Measurements from ENCODE around the gene R3HDM2. TPM values are rescaled to one million over a fixed set of nuclear protein-coding genes. Genes with fewer than 3 reads are reported as not detected.
A peak's percentile ranks its signal among the peaks of the same experiment; 100 is the strongest.
"Not testable (repeated sequence)": the region's sequence is repeated elsewhere in the genome, so short reads cannot be mapped to it uniquely, and the experiment has no call there.

Gene R3HDM2
- total RNA-seq, 4 donors from 2014 or later, result 43.4 to 97.6 (median 65.1) TPM

DNA sequence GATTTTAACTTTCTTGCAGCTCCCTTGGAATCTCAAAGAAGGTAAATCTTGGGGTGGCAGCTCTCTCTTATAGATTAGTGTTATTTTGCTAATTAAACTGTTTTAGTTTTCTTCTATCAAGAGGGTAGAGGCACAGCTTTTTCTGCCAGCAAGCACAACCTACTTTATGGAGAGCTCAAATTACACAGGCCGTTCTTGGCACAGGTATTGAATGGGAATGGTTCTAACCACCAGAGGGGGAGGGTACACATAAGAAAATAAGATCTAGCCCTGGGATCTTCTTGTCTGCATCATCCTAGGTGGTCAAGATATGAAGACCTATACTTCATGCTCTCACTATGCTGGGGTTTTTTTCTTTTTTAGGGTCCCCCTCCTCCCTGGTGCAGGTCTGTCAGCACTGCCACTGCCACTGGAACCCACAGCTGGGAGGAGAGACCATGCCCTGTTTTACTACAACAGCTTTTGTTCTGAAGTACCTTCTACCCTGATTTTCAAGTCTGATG is 131.3 kb downstream of the R3HDM2 start:
- Histone ChIP-seq H3K9me3 (no peaks in the 10 kb centered on the region), H3K27ac (no peak overlapping the region), H3K4me3 (no peak overlapping the region), H3K27me3 (no peaks in the 10 kb centered on the region), H3K4me1 (no peaks in the 10 kb centered on the region), H3K36me3 (peaks cover 73% of the 10 kb centered on the region)
- no peak for TF ChIP-seq POLR2A (IDR thresholded peaks at IDR 0.05)
- TF ChIP-seq POLR2AphosphoS5 (IDR thresholded peaks at IDR 0.05), result no peak
- no peak for TF ChIP-seq EP300 (IDR thresholded peaks at IDR 0.05)
- TF ChIP-seq, protein P1, sequence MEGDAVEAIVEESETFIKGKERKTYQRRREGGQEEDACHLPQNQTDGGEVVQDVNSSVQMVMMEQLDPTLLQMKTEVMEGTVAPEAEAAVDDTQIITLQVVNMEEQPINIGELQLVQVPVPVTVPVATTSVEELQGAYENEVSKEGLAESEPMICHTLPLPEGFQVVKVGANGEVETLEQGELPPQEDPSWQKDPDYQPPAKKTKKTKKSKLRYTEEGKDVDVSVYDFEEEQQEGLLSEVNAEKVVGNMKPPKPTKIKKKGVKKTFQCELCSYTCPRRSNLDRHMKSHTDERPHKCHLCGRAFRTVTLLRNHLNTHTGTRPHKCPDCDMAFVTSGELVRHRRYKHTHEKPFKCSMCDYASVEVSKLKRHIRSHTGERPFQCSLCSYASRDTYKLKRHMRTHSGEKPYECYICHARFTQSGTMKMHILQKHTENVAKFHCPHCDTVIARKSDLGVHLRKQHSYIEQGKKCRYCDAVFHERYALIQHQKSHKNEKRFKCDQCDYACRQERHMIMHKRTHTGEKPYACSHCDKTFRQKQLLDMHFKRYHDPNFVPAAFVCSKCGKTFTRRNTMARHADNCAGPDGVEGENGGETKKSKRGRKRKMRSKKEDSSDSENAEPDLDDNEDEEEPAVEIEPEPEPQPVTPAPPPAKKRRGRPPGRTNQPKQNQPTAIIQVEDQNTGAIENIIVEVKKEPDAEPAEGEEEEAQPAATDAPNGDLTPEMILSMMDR (IDR thresholded peaks at IDR 0.05), result no peak
- 61% methylated on average over 1 of the region's 1 CpG for WGBS
- no peak for DNase-seq (ENCODE audit: low spot score in 2 of 2)

DNA sequence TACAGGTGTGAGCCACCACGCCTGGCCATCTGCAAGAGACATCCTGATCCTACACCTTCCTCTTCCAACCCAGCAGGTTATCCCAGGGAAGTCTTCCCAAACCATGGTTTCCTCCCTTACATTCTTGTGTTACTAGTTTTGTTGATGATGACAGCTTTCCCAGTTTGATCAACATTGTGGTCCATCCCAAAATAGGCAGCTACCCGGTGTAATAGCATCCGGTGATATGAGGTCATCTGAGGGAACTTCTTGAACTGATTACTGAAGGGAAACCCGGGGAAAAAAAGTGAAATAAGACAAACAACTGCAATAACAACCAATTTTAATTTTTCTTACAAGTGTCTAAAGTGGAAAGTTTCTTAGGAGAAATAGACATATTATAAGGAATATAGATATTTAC is 134.6 kb downstream of the R3HDM2 start:
- no peaks in the 10 kb centered on the region for H3K4me1 ChIP-seq
- peaks cover 86% of the 10 kb centered on the region for H3K36me3 ChIP-seq
- no peaks in the 10 kb centered on the region for H3K9me3 ChIP-seq
- 82% methylated on average over 4 of the region's 4 CpGs for WGBS
- TF ChIP-seq, protein P1 (IDR thresholded peaks at IDR 0.05), result no peak
- TF ChIP-seq EP300 (IDR thresholded peaks at IDR 0.05) (no peak), POLR2A (IDR thresholded peaks at IDR 0.05) (no peak), POLR2AphosphoS5 (IDR thresholded peaks at IDR 0.05) (no peak)
- no peak for DNase-seq (ENCODE audit: low spot score in 2 of 2)
- no peak overlapping the region for H3K4me3 ChIP-seq
- no peak overlapping the region for H3K27ac ChIP-seq
- no peaks in the 10 kb centered on the region for H3K27me3 ChIP-seq

DNA sequence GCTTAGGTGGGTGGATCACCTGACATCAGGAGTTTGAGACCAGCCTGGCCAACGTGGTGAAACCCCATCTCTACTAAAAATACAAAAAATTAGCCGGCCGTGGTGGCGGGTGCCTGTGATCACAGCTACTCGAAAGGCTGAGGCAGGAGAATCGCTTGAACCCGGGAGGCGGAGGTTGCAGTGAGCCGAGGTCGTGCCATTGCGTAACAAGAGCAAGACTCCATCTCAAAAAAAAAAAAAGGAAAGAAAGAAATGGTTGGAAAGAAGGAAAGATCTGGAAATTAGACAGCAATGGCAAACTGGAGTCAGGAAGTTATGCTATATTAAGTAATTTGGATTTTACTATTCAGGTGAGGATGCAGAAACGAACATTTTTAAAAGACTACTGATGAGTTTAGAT is 148.8 kb downstream of the R3HDM2 start:
- not testable (repeated sequence) for H3K4me1 ChIP-seq; H3K27ac ChIP-seq; H3K9me3 ChIP-seq; H3K4me3 ChIP-seq; H3K27me3 ChIP-seq; DNase-seq (ENCODE audit: low spot score in 2 of 2)
- WGBS, result 91% methylated on average over 12 of the region's 12 CpGs
- H3K36me3 ChIP-seq, result peaks cover 82% of the 10 kb centered on the region

DNA sequence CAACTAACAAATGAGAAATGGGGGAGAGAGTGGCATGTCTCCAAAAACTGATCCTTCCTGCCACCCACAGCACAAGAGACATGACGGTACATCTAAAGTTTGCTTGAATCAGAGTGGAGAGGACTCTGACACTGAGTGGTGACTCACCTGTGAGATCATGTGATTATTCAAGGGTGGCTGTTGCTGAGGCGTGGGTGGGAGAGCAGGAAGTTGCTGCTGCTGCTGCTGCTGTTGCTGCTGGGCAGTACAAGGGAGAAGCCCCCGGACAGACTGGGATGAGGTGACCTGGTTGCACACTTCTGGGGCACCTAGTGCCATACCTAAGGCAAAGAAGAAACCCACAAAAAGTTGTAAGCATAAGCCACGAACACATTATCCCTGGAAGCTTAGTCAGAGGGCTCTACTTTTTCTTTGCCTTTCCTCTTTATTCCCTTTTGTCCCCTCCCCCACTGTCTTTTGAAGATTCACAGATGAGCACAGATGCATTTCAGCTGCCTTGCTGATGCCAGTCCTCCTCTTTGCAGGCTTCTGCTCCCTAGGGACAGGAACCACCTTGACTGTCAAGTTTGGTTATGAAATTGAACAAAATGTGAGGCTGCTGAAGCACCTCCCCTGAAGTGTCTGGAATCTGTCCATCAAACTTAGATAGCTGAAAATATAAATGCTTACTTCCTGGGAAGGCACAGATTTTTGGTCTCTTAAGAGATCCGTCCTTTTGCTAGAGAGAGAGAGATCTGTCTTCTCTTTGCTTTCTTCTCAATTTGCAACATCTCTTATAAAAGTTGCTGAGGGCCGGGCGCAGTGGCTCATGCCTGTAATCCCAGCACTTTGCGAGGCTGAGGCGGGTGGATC is 150.4 kb downstream of the R3HDM2 start:
- H3K36me3 ChIP-seq, result peaks cover 82% of the 10 kb centered on the region
- H3K4me1 ChIP-seq, result peaks cover 5% of the 10 kb centered on the region
- TF ChIP-seq, protein P1 (IDR thresholded peaks at IDR 0.05), result no peak
- TF ChIP-seq POLR2AphosphoS5 (IDR thresholded peaks at IDR 0.05) (no peak), EP300 (IDR thresholded peaks at IDR 0.05) (no peak), POLR2A (IDR thresholded peaks at IDR 0.05) (no peak)
- peak overlapping the region; percentile 25 for H3K27ac ChIP-seq
- WGBS, result 63% methylated on average over 9 of the region's 9 CpGs
- H3K9me3 ChIP-seq, result no peaks in the 10 kb centered on the region
- H3K4me3 ChIP-seq, result no peak overlapping the region
- no peak for DNase-seq (ENCODE audit: low spot score in 2 of 2)
- H3K27me3 ChIP-seq, result no peaks in the 10 kb centered on the region

DNA sequence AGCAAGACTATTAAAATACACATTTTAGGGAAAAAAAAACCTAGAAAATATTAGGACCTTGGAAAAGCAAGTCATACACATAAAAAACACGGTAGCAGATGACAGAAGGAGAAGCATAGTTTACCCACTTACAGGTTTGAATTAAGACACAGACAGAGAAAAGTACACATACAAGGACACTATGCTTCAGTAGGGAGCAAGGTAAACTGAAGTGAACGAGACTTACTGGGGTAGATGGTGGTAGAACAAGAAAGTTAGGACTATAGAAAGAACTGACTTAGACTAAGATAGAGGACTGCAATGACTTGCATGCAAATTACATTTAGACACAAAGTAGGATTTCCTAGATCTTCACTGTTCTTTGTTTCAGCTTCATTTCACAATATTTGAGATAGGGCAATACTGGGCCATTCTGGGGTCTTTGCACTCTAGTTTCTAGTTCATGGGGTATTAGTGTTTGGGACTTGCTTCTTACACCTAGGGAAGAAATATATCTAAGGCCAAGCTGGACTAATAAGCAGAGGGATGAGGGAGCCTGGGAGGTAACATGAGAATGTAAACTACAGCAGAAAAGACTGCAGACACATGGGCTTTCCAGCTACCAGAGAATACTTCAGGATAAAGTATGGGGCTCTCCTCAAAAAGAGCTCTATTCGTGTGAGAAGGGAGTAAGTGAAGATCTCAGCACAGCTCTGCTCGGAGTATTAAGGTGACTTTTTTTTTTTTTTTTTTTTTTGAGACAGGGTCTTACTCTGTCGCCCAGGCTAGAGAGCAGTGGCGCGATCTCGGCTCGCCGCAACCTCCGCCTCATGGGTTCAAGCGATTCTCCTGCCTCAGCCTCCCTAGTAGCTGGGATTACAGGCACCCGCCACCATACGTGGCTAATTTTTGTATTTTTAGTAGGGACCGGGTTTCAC is 152.1 kb downstream of the R3HDM2 start:
- peaks cover 5% of the 10 kb centered on the region for H3K4me1 ChIP-seq
- no peak for DNase-seq (ENCODE audit: low spot score in 2 of 2)
- 96% methylated on average over 15 of the region's 15 CpGs for WGBS

More for the DNA sequence above, 152.1 kb downstream of the R3HDM2 start:
- Histone ChIP-seq H3K36me3 (peaks cover 79% of the 10 kb centered on the region), H3K27me3 (no peaks in the 10 kb centered on the region), H3K4me3 (no peak overlapping the region), H3K27ac (no peak overlapping the region), H3K9me3 (no peaks in the 10 kb centered on the region)
- TF ChIP-seq, protein P1 (IDR thresholded peaks at IDR 0.05), result no peak
- TF ChIP-seq POLR2AphosphoS5 (IDR thresholded peaks at IDR 0.05) (no peak), EP300 (IDR thresholded peaks at IDR 0.05) (no peak)

All from suprapubic skin (tissue), 4 donors.